ENCODE results near the gene CCDC81.

DNA sequence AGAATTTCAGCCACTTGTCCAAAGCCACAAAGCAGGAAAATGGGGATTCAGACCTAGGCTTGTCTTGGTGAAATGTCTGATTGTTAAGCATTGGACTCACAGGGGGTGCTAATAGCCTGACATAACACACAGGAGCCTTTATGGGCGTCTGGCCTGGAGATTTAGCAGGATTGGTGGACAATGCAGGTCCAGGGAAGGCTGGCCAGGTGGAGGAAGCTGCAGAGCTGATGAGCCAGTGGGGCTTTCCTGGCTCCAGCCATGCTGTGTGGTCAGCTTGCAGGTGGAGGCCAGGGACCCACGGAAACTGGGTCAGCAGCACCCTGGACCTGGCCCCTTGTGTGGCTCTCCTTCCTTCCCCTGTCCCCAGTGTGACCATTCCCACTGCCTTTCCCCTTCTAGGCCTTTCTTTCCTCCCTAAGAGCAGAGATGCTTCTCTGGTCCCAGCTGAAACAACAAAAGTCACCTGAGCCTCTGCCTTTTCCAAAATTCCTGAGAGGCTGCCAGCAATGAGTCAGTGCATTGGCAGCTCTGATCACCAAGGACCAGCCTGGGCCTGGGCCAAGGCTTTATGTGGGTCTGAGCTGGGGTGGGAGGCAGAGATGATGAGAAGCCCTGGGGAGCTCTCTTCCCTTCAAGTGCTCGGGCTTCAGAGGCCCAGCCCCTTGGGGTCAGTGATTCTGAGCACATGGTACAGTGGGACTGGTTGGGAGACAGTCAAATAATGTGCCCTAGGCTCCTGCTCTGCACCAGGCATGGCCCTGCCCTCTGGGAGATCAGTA lies 85.2 kb downstream of the CCDC81 start:
- TF ChIP-seq, protein P1, sequence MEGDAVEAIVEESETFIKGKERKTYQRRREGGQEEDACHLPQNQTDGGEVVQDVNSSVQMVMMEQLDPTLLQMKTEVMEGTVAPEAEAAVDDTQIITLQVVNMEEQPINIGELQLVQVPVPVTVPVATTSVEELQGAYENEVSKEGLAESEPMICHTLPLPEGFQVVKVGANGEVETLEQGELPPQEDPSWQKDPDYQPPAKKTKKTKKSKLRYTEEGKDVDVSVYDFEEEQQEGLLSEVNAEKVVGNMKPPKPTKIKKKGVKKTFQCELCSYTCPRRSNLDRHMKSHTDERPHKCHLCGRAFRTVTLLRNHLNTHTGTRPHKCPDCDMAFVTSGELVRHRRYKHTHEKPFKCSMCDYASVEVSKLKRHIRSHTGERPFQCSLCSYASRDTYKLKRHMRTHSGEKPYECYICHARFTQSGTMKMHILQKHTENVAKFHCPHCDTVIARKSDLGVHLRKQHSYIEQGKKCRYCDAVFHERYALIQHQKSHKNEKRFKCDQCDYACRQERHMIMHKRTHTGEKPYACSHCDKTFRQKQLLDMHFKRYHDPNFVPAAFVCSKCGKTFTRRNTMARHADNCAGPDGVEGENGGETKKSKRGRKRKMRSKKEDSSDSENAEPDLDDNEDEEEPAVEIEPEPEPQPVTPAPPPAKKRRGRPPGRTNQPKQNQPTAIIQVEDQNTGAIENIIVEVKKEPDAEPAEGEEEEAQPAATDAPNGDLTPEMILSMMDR (conservative IDR thresholded peaks at IDR 0.05 in 1 of 2, IDR thresholded peaks at IDR 0.05 in 1 of 2; ENCODE audit: extremely low read depth in 1 of 2, insufficient read depth in 1 of 2, low read depth in 1 of 2, low read length in 2 of 2), result no peak
- no peak for TF ChIP-seq EZH2 (IDR thresholded peaks at IDR 0.05; ENCODE audit: borderline replicate concordance, low read length)
